Measurements from ENCODE around the gene ATP13A1.

GRCh38 chr19:19711306-19711933 is 47.9 kb upstream of the ATP13A1 start:
- TF ChIP-seq EP300 (IDR thresholded peaks at IDR 0.05) = no peak
- no peak for TF ChIP-seq POLR2A (IDR thresholded peaks at IDR 0.05; ENCODE audit: low read depth)

Measured in esophagus muscularis mucosa (tissue), 2 donors.